Endothelial cell of umbilical vein (primary cell): ENCODE results near the gene TSPAN4. TPM values are rescaled to one million over a fixed set of nuclear protein-coding genes. Genes with fewer than 3 reads are reported as not detected.

Source experiments
- BruUV-seq: library from RNA; stranded (reverse); fragments of 400-500 nt; replicated peaks from 2 replicates; lab custom pipeline; 2021; lab: Mats Ljungman, UMichigan
- CTCF ChIA-PET: fragments of 300-600, 350-600 bp; sonication (Branson Sonifier 250); formaldehyde crosslinking; loops from one replicate; lab custom pipeline; 2021; ENCODE audit warnings: antibody characterized with exemption, inconsistent platforms; lab: Charles Lee
- POLR2A ChIA-PET: fragments of 300-600, 350-600 bp; sonication (Branson Sonifier 250); formaldehyde crosslinking; loops from one replicate; lab custom pipeline; 2021; ENCODE audit warnings: antibody characterized with exemption, inconsistent platforms; lab: Charles Lee
- DNase-seq: peaks from one replicate; pipeline ENCODE4 v3.0.0-alpha.2; 2011; ENCODE audit warnings: low read depth, low spot score
- FAIRE-seq: peaks from 2 replicates; lab custom pipeline; 2011; peaks lifted over from hg19 to GRCh38; lab: Jason Lieb, UNC
- H2AFZ ChIP-seq: 2 replicates; pipeline ENCODE4 v1.6.0; 2012; ENCODE audit warnings: low read depth, low read length, control low read depth, inconsistent platforms
- H3K27ac ChIP-seq: 2 replicates; pipeline ENCODE4 v1.5.1; 2011; ENCODE audit warnings: low read depth, mild to moderate bottlenecking, control low read depth, low read length, moderate library complexity; ENCODE audit not compliant: insufficient read depth
- H3K27me3 ChIP-seq, 2 experiments: 2 replicates each; pipeline versions ENCODE4 v1.6.0 to v1.6.1; 2011; ENCODE audit warnings: low read length in 2 of 2, mixed read lengths in 1 of 2; ENCODE audit not compliant: control insufficient read depth in 2 of 2, insufficient read depth in 2 of 2
- H3K36me3 ChIP-seq, 2 experiments: 2 replicates in 1 of 2; 3 replicates in 1 of 2; pipeline ENCODE4 v1.5.1; 2011; ENCODE audit warnings: low read length in 2 of 2, mild to moderate bottlenecking in 1 of 2, moderate library complexity in 1 of 2; ENCODE audit not compliant: control insufficient read depth in 2 of 2, insufficient read depth in 2 of 2; ENCODE audit errors: extremely low read depth in 1 of 2
- H3K4me1 ChIP-seq: 3 replicates; pipeline ENCODE4 v1.5.1; 2011; ENCODE audit warnings: mild to moderate bottlenecking, low read length; ENCODE audit not compliant: control insufficient read depth, insufficient read depth; ENCODE audit errors: extremely low read depth
- H3K4me2 ChIP-seq: 2 replicates; pipeline ENCODE4 v1.6.1; 2011; ENCODE audit warnings: low read length, control low read depth, mixed read lengths; ENCODE audit not compliant: insufficient read depth
- H3K4me3 ChIP-seq, 3 experiments: fragments of 200-600 bp in 1 of 3; sonication (generic), shearing (Covaris generic) in 1 of 3; replicated peaks in 1 of 3; 2 replicates each; pipeline ENCODE4 v1.5.1; 2011 to 2016; ENCODE audit warnings: control low read depth in 3 of 3, low read length in 3 of 3, mild to moderate bottlenecking in 2 of 3, inconsistent platforms in 1 of 3, low read depth in 1 of 3, moderate library complexity in 1 of 3; ENCODE audit not compliant: insufficient read depth in 1 of 3
- H3K79me2 ChIP-seq: 2 replicates; pipeline ENCODE4 v1.6.0; 2012; ENCODE audit warnings: low read length, inconsistent platforms; ENCODE audit not compliant: control insufficient read depth, insufficient read depth
- H3K9ac ChIP-seq: replicated peaks from 2 replicates; pipeline ENCODE3; 2011; ENCODE audit warnings: low read length, control low read depth; ENCODE audit not compliant: insufficient read depth; ENCODE audit errors: extremely low read depth
- H3K9me1 ChIP-seq: replicated peaks from 3 replicates; pipeline ENCODE4 v1.6.0; 2011; ENCODE audit warnings: mild to moderate bottlenecking, low read length; ENCODE audit not compliant: control insufficient read depth, insufficient read depth; ENCODE audit errors: extremely low read depth
- H3K9me3 ChIP-seq: replicated peaks from 2 replicates; pipeline ENCODE4 v1.5.1; 2012; ENCODE audit warnings: low read length, inconsistent platforms; ENCODE audit not compliant: control insufficient read depth, insufficient read depth
- H4K20me1 ChIP-seq: replicated peaks from 2 replicates; pipeline ENCODE3; 2011; ENCODE audit warnings: mild to moderate bottlenecking, low read length; ENCODE audit not compliant: control insufficient read depth, insufficient read depth; ENCODE audit errors: extremely low read depth
- CTCF ChIP-seq, 2 donors: IDR thresholded peaks; 1 replicate in 1 of 2; 2 replicates in 1 of 2; pipeline ENCODE4 v1.5.1; 2011; ENCODE audit warnings: low read length in 2 of 2, mild to moderate bottlenecking in 2 of 2, moderate library complexity in 2 of 2, control low read depth in 1 of 2, inconsistent platforms in 1 of 2, low read depth in 1 of 2; ENCODE audit not compliant: insufficient read depth in 1 of 2; ENCODE audit errors: extremely low read depth in 1 of 2
- EZH2 ChIP-seq: IDR thresholded peaks from 2 replicates; pipeline ENCODE4 v1.6.1; 2012; ENCODE audit warnings: borderline replicate concordance, low read depth, mild to moderate bottlenecking, moderate library complexity, low read length, inconsistent platforms; ENCODE audit not compliant: severe bottlenecking
- FOS ChIP-seq: IDR thresholded peaks from 2 replicates; pipeline ENCODE4 v1.6.1; 2011; ENCODE audit warnings: mild to moderate bottlenecking, low read length, moderate library complexity, borderline replicate concordance; ENCODE audit not compliant: insufficient read depth
- GATA2 ChIP-seq: IDR thresholded peaks from 2 replicates; pipeline ENCODE4 v1.7.0; 2011; ENCODE audit warnings: low read depth, mild to moderate bottlenecking, moderate library complexity, mixed read lengths, low read length; ENCODE audit not compliant: insufficient read length, insufficient read depth
- JUN ChIP-seq: IDR thresholded peaks from 2 replicates; pipeline ENCODE4 v1.6.1; 2011; ENCODE audit warnings: borderline replicate concordance, low read depth; ENCODE audit not compliant: insufficient read length, insufficient read depth
- MAX ChIP-seq: IDR thresholded peaks from 2 replicates; pipeline ENCODE4 v1.6.1; 2011; ENCODE audit not compliant: insufficient read depth, insufficient read length
- MYC ChIP-seq: IDR thresholded peaks from one replicate; pipeline ENCODE4 v1.6.1; 2011; ENCODE audit warnings: mild to moderate bottlenecking, low read depth, low read length
- POLR2A ChIP-seq: IDR thresholded peaks from 2 replicates; pipeline ENCODE4 v1.6.1; 2012; ENCODE audit warnings: low read depth, mild to moderate bottlenecking, control low read depth, low read length
- POLR2AphosphoS5 ChIP-seq: IDR thresholded peaks from 2 replicates; pipeline ENCODE4 v1.6.1; 2012; ENCODE audit warnings: low read depth, mild to moderate bottlenecking, control low read depth, low read length, moderate library complexity; ENCODE audit not compliant: insufficient read depth
- dilution Hi-C: fragments of 300-500 bp; cut with MboI; formaldehyde crosslinking; loops from one replicate; pipeline ENCODE4 v1.15.0; 2019; ENCODE audit warnings: low sequenced_read_pairs; ENCODE audit not compliant: extremely low pct_ligation_motif_present
- intact Hi-C: fragments of 100-400 bp; cut with micrococcal nuclease; formaldehyde crosslinking; loops from one replicate; pipeline ENCODE4 v1.10.0; 2022
- polyA plus RNA-seq, 4 experiments: library from polyadenylated mRNA; depleted of rRNA in 3 of 4; stranded (reverse) in 3 of 4; unstranded in 1 of 4; fragments of >200 nt; gene quantifications; 2 replicates each; pipeline versions ENCODE4 v1.2.1 to v1.2.3, GENCODE V29; 2011 to 2012; ENCODE audit warnings: missing spikeins in 1 of 4
- total RNA-seq: library from RNA; stranded (reverse); gene quantifications from 2 replicates; pipeline ENCODE4 v1.2.3, GENCODE V29; 2021

The TSPAN4 gene
- total and polyA plus RNA-seq, 2 donors (not counting 3 experiments of a cell fraction or from before 2014, with no cell fraction given): 114 to 199 TPM

GRCh38 chr11:804599-804964 is 38.1 kb upstream of the TSPAN4 start:
- no peak for DNase-seq
- Histone ChIP-seq H3K4me1 (peaks cover 21% of the 10 kb centered on the region), H3K9me3 (no peaks in the 10 kb centered on the region), H3K36me3 (peaks cover 0 to 19% of the 10 kb centered on the region in 2 experiments), H3K27ac (peak overlapping the region; percentile 1), H3K9ac (peak overlapping the region; percentile 13), H3K79me2 (peaks cover 12% of the 10 kb centered on the region), H3K9me1 (no peaks in the 10 kb centered on the region), H3K27me3 (no peaks in the 10 kb centered on the region), H4K20me1 (no peaks in the 10 kb centered on the region), H2AFZ (peak overlapping the region; percentile 11), H3K4me2 (peak overlapping the region; percentile 91), H3K4me3 (peak overlapping the region; percentile 42 to 74 (median 59))
- ChIA-PET POLR2A (no interaction called here), CTCF (interaction anchor here (1.0 to 1.6 kb wide), 3 partner anchors 25 to 36 kb away, joined by 3 to 5 read pairs (median 4); no protein-coding TSS in a partner anchor)
- no peak for TF ChIP-seq MYC
- no peak for TF ChIP-seq EZH2
- TF ChIP-seq CTCF (IDR thresholded peaks at IDR 0.05; ENCODE audit: extremely low read depth in 1 of 2, insufficient read depth in 1 of 2, low read depth in 1 of 2, low read length in 2 of 2): no peak
- no peak for TF ChIP-seq POLR2A
- no peak for TF ChIP-seq POLR2AphosphoS5
- no peak for TF ChIP-seq GATA2
- TF ChIP-seq JUN: no peak
- TF ChIP-seq FOS: no peak
- TF ChIP-seq MAX: no peak
- dilution Hi-C loops: no loop called here
- intact Hi-C loops: no loop called here
- no peak for FAIRE-seq
- no TSS peak for BruUV-seq
